Keratinocyte (primary cell): Measurements from ENCODE around the gene PTS. TPM values are rescaled to one million over a fixed set of nuclear protein-coding genes. Genes with fewer than 3 reads are reported as not detected.
A peak's percentile ranks its signal among the peaks of the same experiment; 100 is the strongest.

ENCODE experiments used
- DNase-seq: peaks from one replicate; pipeline ENCODE4 v3.0.0-alpha.2; 2011; ENCODE audit warnings: low read depth, missing footprints, low spot score
- FAIRE-seq: peaks from 2 replicates; lab custom pipeline; 2011; peaks lifted over from hg19 to GRCh38; lab: Jason Lieb, UNC
- H2AFZ ChIP-seq: 2 replicates; pipeline ENCODE4 v1.6.0; 2012; ENCODE audit warnings: low read length, control low read depth, inconsistent platforms; ENCODE audit not compliant: control insufficient read depth
- H3K27ac ChIP-seq: 2 replicates; pipeline ENCODE4 v1.5.1; 2011; ENCODE audit warnings: low read length; ENCODE audit not compliant: control insufficient read depth, insufficient read depth
- H3K27me3 ChIP-seq: 3 replicates; pipeline ENCODE4 v1.6.0; 2011; ENCODE audit warnings: low read length; ENCODE audit not compliant: control insufficient read depth, insufficient read depth; ENCODE audit errors: extremely low read depth
- H3K36me3 ChIP-seq, 2 experiments: 2 replicates in 1 of 2; 3 replicates in 1 of 2; pipeline ENCODE4 v1.5.1; 2011; ENCODE audit warnings: low read length in 2 of 2, mild to moderate bottlenecking in 1 of 2; ENCODE audit not compliant: control insufficient read depth in 2 of 2, insufficient read depth in 2 of 2; ENCODE audit errors: extremely low read depth in 1 of 2
- H3K4me1 ChIP-seq: 3 replicates; pipeline ENCODE4 v1.5.1; 2011; ENCODE audit warnings: low read length; ENCODE audit not compliant: control insufficient read depth, insufficient read depth; ENCODE audit errors: extremely low read depth
- H3K4me2 ChIP-seq: 3 replicates; pipeline ENCODE4 v1.6.0; 2011; ENCODE audit warnings: low read depth, low read length; ENCODE audit not compliant: control insufficient read depth, insufficient read depth; ENCODE audit errors: extremely low read depth
- H3K4me3 ChIP-seq, 3 experiments: fragments of 200-600 bp in 1 of 3; sonication (generic) in 1 of 3; 2 replicates in 2 of 3; 3 replicates in 1 of 3; pipeline ENCODE4 v1.5.1; 2011 to 2016; ENCODE audit warnings: low read length in 3 of 3, mild to moderate bottlenecking in 3 of 3, control low read depth in 2 of 3, inconsistent platforms in 1 of 3, low read depth in 1 of 3, mixed read lengths in 1 of 3, mixed run types in 1 of 3, moderate library complexity in 1 of 3; ENCODE audit not compliant: control insufficient read depth in 2 of 3, insufficient read depth in 2 of 3; ENCODE audit errors: extremely low read depth in 1 of 3
- H3K79me2 ChIP-seq: 2 replicates; pipeline ENCODE4 v1.6.0; 2012; ENCODE audit warnings: low read length; ENCODE audit not compliant: control insufficient read depth, insufficient read depth
- H3K9ac ChIP-seq: 3 replicates; pipeline ENCODE4 v1.6.0; 2011; ENCODE audit warnings: low read length; ENCODE audit not compliant: control insufficient read depth, insufficient read depth; ENCODE audit errors: extremely low read depth
- H3K9me1 ChIP-seq: 3 replicates; pipeline ENCODE4 v1.6.0; 2011; ENCODE audit warnings: low read length; ENCODE audit not compliant: control insufficient read depth, insufficient read depth; ENCODE audit errors: extremely low read depth
- H3K9me3 ChIP-seq: 2 replicates; pipeline ENCODE4 v1.5.1; 2012; ENCODE audit warnings: low read depth, low read length; ENCODE audit not compliant: control insufficient read depth
- H4K20me1 ChIP-seq: 3 replicates; pipeline ENCODE4 v1.6.0; 2011; ENCODE audit warnings: low read length; ENCODE audit not compliant: control insufficient read depth, insufficient read depth; ENCODE audit errors: extremely low read depth
- CTCF ChIP-seq, 3 experiments: IDR thresholded peaks in 1 of 3; conservative IDR thresholded peaks in 1 of 3; optimal IDR thresholded peaks in 1 of 3; 2 replicates in 2 of 3; 3 replicates in 1 of 3; pipeline versions ENCODE3 to v1.5.1; 2011; ENCODE audit warnings: low read length in 3 of 3, mild to moderate bottlenecking in 3 of 3, moderate library complexity in 2 of 3, control low read depth in 1 of 3, inconsistent platforms in 1 of 3; ENCODE audit not compliant: insufficient read depth in 2 of 3; ENCODE audit errors: extremely low read depth in 1 of 3
- EZH2 ChIP-seq: IDR thresholded peaks from one replicate; pipeline ENCODE4 v1.6.1; 2012; ENCODE audit warnings: inconsistent platforms, mild to moderate bottlenecking, low read length, moderate library complexity
- dilution Hi-C: fragments of 300-500 bp; cut with MboI; formaldehyde crosslinking; loops from one replicate; pipeline ENCODE4 v1.7.0; 2020; ENCODE audit warnings: low sequenced_read_pairs; ENCODE audit not compliant: extremely low pct_ligation_motif_present
- polyA plus RNA-seq, 5 experiments: library from polyadenylated mRNA; depleted of rRNA in 3 of 5; stranded (reverse) in 3 of 5; stranded (forward) in 1 of 5; unstranded in 1 of 5; fragments of >200 nt; gene quantifications; 1 replicate in 1 of 5; 2 replicates in 3 of 5; 3 replicates in 1 of 5; pipeline versions ENCODE4 v1.2.1 to v1.2.3, GENCODE V29; 2011 to 2012; ENCODE audit warnings: missing spikeins in 2 of 5, low read depth in 1 of 5, low replicate concordance in 1 of 5

PTS gene
- polyA plus RNA-seq, 1 donor (not counting 4 experiments of a cell fraction or from before 2014, with no cell fraction given), result 72.5 TPM

GRCh38 chr11:112212290-112212689, 13.9 kb upstream of the PTS start:
- H2AFZ ChIP-seq, result no peak overlapping the region

GRCh38 chr11:112212710-112213109, 13.5 kb upstream of the PTS start:
- H3K36me3 ChIP-seq, result no peaks in the 10 kb centered on the region
- peaks cover 20% of the 10 kb centered on the region for H3K4me1 ChIP-seq
- FAIRE-seq (no peak), DNase-seq (no peak)
- no peak overlapping the region for H3K4me3 ChIP-seq
- peak overlapping the region; percentile 41 for H3K4me2 ChIP-seq
- no peaks in the 10 kb centered on the region for H3K9me3 ChIP-seq
- H3K27ac ChIP-seq, result peak overlapping the region; percentile 36
- H4K20me1 ChIP-seq, result no peaks in the 10 kb centered on the region
- H3K9ac ChIP-seq, result no peak overlapping the region
- no peak for TF ChIP-seq CTCF (optimal IDR thresholded peaks at IDR 0.05 in 1 of 3, IDR thresholded peaks at IDR 0.05 in 1 of 3, conservative IDR thresholded peaks at IDR 0.05 in 1 of 3; ENCODE audit: extremely low read depth in 1 of 3, insufficient read depth in 2 of 3, low read length in 3 of 3)
- no peak for TF ChIP-seq EZH2
- no peaks in the 10 kb centered on the region for H3K27me3 ChIP-seq
- no peaks in the 10 kb centered on the region for H3K79me2 ChIP-seq
- H2AFZ ChIP-seq, result no peak overlapping the region
- dilution Hi-C loops, result no loop called here
- no peaks in the 10 kb centered on the region for H3K9me1 ChIP-seq

More at GRCh38 chr11:112212290-112212689, 13.9 kb upstream of the PTS start:
- Histone ChIP-seq H3K27ac (peak overlapping the region; percentile 36), H3K4me1 (peaks cover 20% of the 10 kb centered on the region), H3K9me1 (no peaks in the 10 kb centered on the region), H4K20me1 (no peaks in the 10 kb centered on the region), H3K4me2 (peak overlapping the region; percentile 41), H3K4me3 (no peak overlapping the region), H3K79me2 (no peaks in the 10 kb centered on the region), H3K9ac (no peak overlapping the region), H3K27me3 (no peaks in the 10 kb centered on the region), H3K36me3 (no peaks in the 10 kb centered on the region), H3K9me3 (no peaks in the 10 kb centered on the region)
- FAIRE-seq (peak; percentile 80), DNase-seq (no peak)
- dilution Hi-C loops, result no loop called here
- TF ChIP-seq CTCF (optimal IDR thresholded peaks at IDR 0.05 in 1 of 3, IDR thresholded peaks at IDR 0.05 in 1 of 3, conservative IDR thresholded peaks at IDR 0.05 in 1 of 3; ENCODE audit: extremely low read depth in 1 of 3, insufficient read depth in 2 of 3, low read length in 3 of 3) (no peak), EZH2 (no peak)
